ENCODE data around the gene NDUFA8.
A peak's percentile ranks its signal among the peaks of the same experiment; 100 is the strongest.

The NDUFA8 gene

GRCh38 chr9:122097679-122098315 is 61.8 kb downstream of the NDUFA8 start:
- DNase-seq: no peak

DNA sequence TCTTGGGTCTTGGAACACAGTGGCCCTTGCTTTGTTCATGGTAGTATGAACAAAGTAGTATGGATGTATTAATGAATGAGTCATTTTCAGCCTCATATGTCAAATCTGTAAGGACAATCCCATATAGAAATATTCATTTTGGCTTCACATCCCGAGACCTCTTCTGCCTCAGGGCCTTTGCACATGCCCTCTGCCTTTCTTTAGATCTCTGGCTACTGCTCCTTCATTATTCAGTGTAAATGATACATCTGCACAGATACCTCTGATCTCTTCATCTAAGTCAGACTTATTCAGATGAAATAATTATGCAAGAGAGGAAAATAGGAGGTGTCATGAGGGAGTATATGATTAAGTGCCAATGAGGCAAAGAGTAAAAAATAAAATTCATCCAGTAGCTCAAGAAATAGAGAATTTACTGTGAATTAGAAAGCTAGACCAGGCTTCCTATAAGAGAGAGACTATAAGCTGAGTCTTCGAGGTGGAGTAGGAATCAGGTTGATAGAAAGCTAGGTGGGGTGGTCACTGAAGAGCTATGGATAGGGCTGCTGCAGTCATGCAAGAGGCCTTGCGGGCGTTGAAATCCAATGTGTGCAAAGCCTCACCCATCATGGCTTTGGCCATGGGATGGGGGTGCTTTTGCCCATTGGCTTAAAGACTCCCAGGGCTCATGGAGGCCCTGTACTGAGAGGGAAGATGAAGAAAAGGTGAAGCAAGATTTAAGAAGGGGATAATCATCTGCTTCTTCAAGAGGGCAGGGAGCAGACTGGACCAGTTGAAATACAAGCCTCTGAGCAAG is 62.8 kb downstream of the NDUFA8 start:
- no peak for DNase-seq

DNA sequence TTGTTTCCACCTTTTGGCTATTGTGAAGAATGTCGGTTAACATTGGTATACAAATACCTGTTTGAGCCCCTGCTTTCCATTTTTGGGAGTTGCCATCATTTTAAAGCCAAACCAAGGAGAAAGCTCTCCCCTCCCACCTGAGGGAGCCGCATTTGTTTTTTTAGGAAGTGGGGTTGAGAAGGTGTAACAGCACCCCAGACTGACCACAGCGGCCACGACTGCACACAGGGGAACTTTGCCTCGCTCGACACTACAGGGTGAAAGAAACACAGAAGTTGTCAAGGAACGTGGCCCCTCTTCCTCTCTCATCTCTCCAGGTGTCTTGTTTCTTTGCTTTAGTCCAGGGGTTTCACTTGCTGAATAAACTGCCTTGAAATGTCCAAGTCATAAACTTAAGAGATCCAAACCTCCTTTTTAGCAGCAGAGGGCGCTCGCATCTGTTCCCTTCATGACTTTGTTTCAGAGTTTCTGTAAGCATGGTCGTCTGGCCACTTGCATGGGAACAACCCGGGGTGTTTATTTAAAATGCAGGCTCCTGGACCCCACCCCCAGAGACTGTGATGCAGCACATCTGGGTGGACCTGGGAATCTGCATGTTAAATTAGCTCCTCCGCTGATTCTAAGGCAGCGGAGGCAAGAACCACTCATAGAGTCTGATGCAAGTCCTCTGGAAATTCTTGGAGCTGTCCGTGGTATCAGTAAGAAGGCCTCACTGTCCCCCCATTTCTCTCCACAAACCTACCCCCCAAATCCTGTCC is 64.4 kb downstream of the NDUFA8 start:
- DNase-seq: peak; percentile 64
